K562 (cell line): Measurements from ENCODE around the gene ABLIM2.

ENCODE experiments used
- ETS1 ChIP-seq: conservative IDR thresholded peaks from 2 replicates; pipeline ENCODE4 v1.6.1; 2011; ENCODE audit warnings: low read depth, mild to moderate bottlenecking, low read length; ENCODE audit not compliant: control insufficient read depth
- RAD21 ChIP-seq, 2 experiments: fragments of 250-450 bp in 1 of 2; fragments of 450-650 bp in 1 of 2; sonication (Bioruptor Pico) in 1 of 2; formaldehyde crosslinking in 1 of 2; IDR thresholded peaks in 1 of 2; conservative IDR thresholded peaks in 1 of 2; 2 replicates each; pipeline versions ENCODE4 v1.4.0 to v1.8.0; 2020 to 2022; ENCODE audit warnings: mild to moderate bottlenecking in 2 of 2, moderate library complexity in 1 of 2
- SMC3 ChIP-seq: conservative IDR thresholded peaks from 2 replicates; pipeline ENCODE4 v1.6.1; 2011; ENCODE audit warnings: low read depth, low read length, improper control_type of control experiment; ENCODE audit not compliant: insufficient read depth
- TCF7 ChIP-seq: sonication (generic); IDR thresholded peaks from 2 replicates; pipeline ENCODE4 v1.6.1; 2016; ENCODE audit warnings: antibody characterized with exemption, borderline replicate concordance
- TF ChIP-seq, protein P1 (sequence below): IDR thresholded peaks from 2 replicates; pipeline ENCODE4 v1.6.1; 2012; ENCODE audit warnings: low read depth, low read length, improper control_type of control experiment, borderline replicate concordance

GRCh38 chr4:8113611-8114377, 44.8 kb downstream of the ABLIM2 start:
- TF ChIP-seq RAD21 (CRISPR knock-in tag; conservative IDR thresholded peaks at IDR 0.05 in 1 of 2, IDR thresholded peaks at IDR 0.05 in 1 of 2): no peak
- TF ChIP-seq, protein P1, sequence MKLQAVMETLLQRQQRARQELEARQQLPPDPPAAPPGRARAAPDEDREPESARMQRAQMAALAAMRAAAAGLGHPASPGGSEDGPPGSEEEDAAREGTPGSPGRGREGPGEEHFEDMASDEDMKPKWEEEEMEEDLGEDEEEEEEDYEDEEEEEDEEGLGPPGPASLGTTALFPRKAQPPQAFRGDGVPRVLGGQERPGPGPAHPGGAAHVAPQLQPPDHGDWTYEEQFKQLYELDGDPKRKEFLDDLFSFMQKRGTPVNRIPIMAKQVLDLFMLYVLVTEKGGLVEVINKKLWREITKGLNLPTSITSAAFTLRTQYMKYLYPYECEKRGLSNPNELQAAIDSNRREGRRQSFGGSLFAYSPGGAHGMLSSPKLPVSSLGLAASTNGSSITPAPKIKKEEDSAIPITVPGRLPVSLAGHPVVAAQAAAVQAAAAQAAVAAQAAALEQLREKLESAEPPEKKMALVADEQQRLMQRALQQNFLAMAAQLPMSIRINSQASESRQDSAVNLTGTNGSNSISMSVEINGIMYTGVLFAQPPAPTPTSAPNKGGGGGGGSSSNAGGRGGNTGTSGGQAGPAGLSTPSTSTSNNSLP: no peak
- TF ChIP-seq ETS1: no peak
- no peak for TF ChIP-seq TCF7
- no peak for TF ChIP-seq SMC3
